AG09309 (cell line): ENCODE data around the gene BOLL.
"Not testable (repeated sequence)": the region's sequence is repeated elsewhere in the genome, so short reads cannot be mapped to it uniquely, and the experiment has no call there.

Experiments used
- DNase-seq: peaks from one replicate; pipeline ENCODE4 v3.0.0-alpha.2; 2010; ENCODE audit warnings: low read depth
- H3K4me3 ChIP-seq: 2 replicates; pipeline ENCODE4 v1.5.1; 2011; ENCODE audit warnings: mild to moderate bottlenecking, low read depth, low read length, moderate library complexity; ENCODE audit not compliant: control insufficient read depth
- CTCF ChIP-seq: IDR thresholded peaks from 2 replicates; pipeline ENCODE4 v1.5.1; 2011; ENCODE audit warnings: mild to moderate bottlenecking, low read depth, low read length, inconsistent platforms; ENCODE audit not compliant: insufficient read depth, control insufficient read depth; ENCODE audit errors: missing control alignments

Gene BOLL

GRCh38 chr2:197777823-197778407 is 7.2 kb downstream of the BOLL start:
- peak; percentile 16 for DNase-seq
- H3K4me3 ChIP-seq: no peak overlapping the region
- peak; percentile 52 for TF ChIP-seq CTCF

DNA sequence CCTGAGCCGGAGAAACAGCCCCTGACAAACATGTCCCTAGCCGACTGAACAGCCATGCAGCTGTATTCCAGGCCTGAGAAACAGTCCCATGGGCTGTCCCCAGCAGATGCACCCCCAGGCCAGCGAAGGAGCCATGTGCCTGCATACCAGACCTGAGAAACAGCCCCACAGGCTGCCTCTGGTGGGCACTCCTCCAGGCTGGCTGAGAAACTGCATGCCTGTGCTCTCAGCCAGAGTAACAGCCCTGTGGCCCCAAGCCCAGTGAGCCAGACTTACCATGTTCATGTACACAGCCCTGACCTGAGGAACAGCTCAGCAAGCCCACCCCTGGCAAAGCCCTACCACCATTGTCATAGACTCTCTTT is 24.8 kb downstream of the BOLL start:
- TF ChIP-seq CTCF: no peak
- DNase-seq: no peak

GRCh38 chr2:197759625-197760292 is 25.4 kb downstream of the BOLL start:
- TF ChIP-seq CTCF: no peak
- no peak overlapping the region for H3K4me3 ChIP-seq
- no peak for DNase-seq

More for the DNA sequence above, 24.8 kb downstream of the BOLL start:
- H3K4me3 ChIP-seq: no peak overlapping the region

- H3K4me3 ChIP-seq: no peak overlapping the region
- no peak for TF ChIP-seq CTCF
- no peak for DNase-seq
Measured at GRCh38 chr2:197759013-197759412, 26.1 kb downstream of the BOLL start.

DNA sequence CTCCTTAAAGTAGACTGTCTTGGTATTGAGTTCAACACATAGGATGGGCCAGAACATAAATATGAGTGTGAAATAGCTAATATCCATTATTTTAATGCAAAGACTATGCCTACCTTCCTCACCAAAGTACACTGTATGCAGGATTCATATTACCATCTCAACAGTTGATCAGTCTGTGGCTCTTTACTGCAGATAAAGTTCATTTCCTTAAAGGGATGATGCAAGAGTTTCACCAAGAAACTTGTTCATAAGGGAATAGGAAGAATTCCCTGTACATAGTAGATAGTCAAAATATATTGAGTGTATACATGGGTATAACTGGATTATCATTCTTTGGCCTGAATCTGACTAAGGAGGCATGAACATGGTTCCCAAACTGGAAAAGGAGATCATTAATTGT is 44.9 kb downstream of the BOLL start:
- no peak overlapping the region for H3K4me3 ChIP-seq
- TF ChIP-seq CTCF: no peak
- no peak for DNase-seq

- not testable (repeated sequence) for DNase-seq, H3K4me3 ChIP-seq
Measured at GRCh38 chr2:197728555-197729544, 56.3 kb downstream of the BOLL start.

- H3K4me3 ChIP-seq: no peak overlapping the region
- DNase-seq: no peak
- no peak for TF ChIP-seq CTCF
Measured at GRCh38 chr2:197727011-197727410, 58.1 kb downstream of the BOLL start.
